ENCODE measurements around the gene SCFD2.

Gene SCFD2

DNA sequence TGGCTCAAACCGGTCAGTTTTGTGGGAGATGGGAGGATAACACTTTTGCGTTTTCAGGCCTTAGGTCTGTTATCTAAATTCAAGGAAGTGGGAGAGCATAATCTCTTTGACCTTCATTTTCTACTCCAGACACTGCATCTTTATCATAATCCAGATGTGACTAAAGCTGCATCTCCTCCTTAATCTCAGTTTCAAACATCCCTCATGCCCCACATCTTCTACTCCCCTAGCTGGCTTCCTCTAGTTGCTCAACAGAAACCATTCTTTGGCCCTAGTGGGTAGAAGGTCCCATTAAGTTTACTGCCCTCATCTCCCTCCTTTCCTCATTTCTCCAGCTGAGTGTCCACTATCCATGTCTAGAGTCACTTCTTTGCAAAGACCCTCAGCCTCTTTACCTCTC lies 522.5 kb downstream of the SCFD2 start:
- in situ Hi-C loops (cut with MboI; ENCODE audit: low sequenced_read_pairs, unreplicated experiment) = no loop called here
- no peak for DNase-seq (ENCODE audit: low spot score)
- no peak for TF ChIP-seq CTCF (IDR thresholded peaks at IDR 0.05; ENCODE audit: borderline replicate concordance, control extremely low read depth, extremely low read depth, insufficient read depth, missing control alignments)

DNA sequence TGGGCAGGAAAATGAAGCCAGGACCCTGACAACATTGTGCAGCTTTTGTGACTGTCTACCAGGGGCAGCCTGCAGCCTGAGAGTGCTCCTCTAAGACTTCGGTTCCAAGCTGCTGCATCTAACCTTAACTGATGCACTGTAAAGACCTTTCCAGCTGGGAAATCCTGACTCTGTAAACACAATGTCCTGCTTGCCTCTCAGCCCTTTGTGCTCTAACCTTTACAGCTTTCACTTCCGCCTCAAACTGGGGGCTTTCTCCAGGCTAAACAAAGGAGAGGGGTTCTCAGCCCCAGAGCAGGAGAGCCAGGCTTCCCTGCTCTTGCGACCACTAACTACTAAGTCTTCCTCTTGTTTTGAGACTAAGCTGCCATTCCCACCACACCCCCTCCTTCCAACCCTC lies 523.1 kb downstream of the SCFD2 start:
- in situ Hi-C loops (cut with MboI; ENCODE audit: low sequenced_read_pairs, unreplicated experiment) = no loop called here
- TF ChIP-seq CTCF (IDR thresholded peaks at IDR 0.05; ENCODE audit: borderline replicate concordance, control extremely low read depth, extremely low read depth, insufficient read depth, missing control alignments) = no peak
- no peak for DNase-seq (ENCODE audit: low spot score)

GRCh38 chr4:52841682-52842456 lies 524.0 kb downstream of the SCFD2 start:
- in situ Hi-C loops (cut with MboI; ENCODE audit: low sequenced_read_pairs, unreplicated experiment) = no loop called here
- no peak for DNase-seq (ENCODE audit: low spot score)
- TF ChIP-seq CTCF (IDR thresholded peaks at IDR 0.05; ENCODE audit: borderline replicate concordance, control extremely low read depth, extremely low read depth, insufficient read depth, missing control alignments) = no peak

GRCh38 chr4:52840531-52841370 lies 525.1 kb downstream of the SCFD2 start:
- no peak for DNase-seq (ENCODE audit: low spot score)
- in situ Hi-C loops (cut with MboI; ENCODE audit: low sequenced_read_pairs, unreplicated experiment) = no loop called here
- TF ChIP-seq CTCF (IDR thresholded peaks at IDR 0.05; ENCODE audit: borderline replicate concordance, control extremely low read depth, extremely low read depth, insufficient read depth, missing control alignments) = no peak

- DNase-seq (ENCODE audit: low spot score) = no peak
- in situ Hi-C loops (cut with MboI; ENCODE audit: low sequenced_read_pairs, unreplicated experiment) = no loop called here
- no peak for TF ChIP-seq CTCF (IDR thresholded peaks at IDR 0.05; ENCODE audit: borderline replicate concordance, control extremely low read depth, extremely low read depth, insufficient read depth, missing control alignments)
These were observed 526.9 kb downstream of the SCFD2 start for GRCh38 chr4:52838729-52839586.
